HG03064 (cell line): ENCODE results near the gene TNIK.
"Not testable (repeated sequence)": the region's sequence is repeated elsewhere in the genome, so short reads cannot be mapped to it uniquely, and the experiment has no call there.

Experiments used
- ATAC-seq: cut with Tn5 transposase; IDR thresholded peaks from one replicate; pipeline ENCODE4 v1.9.1; 2021; ENCODE audit warnings: low read depth; ENCODE audit not compliant: unreplicated experiment

The TNIK gene

GRCh38 chr3:171241655-171242054, 218.6 kb downstream of the TNIK start:
- not testable (repeated sequence) for ATAC-seq

DNA sequence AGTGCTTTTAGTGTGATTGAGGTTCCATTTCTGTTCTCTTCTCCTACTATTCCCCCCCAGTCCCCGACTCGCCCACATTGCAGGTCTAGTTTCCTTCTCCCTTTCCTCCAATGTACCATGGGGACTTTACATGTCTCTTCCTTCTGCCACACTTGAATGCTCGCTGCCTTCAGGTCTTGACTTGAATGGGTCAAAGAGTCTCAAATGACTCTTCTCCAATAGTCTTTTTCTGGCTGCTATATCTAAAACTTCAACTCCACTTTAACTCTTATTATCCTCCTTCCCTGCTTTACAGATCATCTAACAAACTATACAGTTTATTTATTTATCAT, 219.7 kb downstream of the TNIK start:
- peak; percentile 66 for ATAC-seq

DNA sequence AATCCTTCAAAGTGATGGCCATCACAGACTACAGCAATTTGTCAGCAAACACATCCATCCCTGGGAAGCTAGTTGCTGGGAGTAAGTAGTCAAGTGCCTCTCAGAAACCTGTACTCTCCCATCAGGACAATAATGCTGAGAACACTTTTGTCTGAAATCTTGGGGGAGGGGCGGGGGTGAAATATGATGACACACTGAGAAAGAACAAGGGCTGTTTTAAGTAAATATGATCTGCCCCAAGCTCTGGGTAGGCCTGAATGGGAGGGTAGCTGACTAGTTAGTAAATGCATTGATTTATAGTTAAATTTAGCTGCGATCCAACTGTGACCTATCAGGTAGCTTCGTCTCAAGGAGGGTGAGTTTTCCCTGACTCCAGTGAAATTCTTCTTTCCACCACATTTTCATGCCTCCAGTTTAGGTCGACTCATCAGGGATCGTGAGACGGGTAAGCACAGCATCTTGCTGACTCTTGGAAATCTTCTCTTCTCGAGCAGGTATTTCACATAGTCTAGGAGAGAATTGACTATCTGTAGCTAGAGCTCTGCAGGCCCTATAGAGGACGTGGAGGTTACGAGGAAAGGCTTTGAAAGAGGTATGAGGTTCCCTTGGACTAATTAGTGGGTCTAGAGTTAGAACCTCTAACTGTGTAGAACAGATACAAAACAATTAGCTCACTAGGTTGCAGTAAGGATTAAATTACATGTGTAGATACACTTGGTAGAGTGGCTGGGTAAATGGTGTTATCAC, 220.3 kb downstream of the TNIK start:
- ATAC-seq, result no peak

DNA sequence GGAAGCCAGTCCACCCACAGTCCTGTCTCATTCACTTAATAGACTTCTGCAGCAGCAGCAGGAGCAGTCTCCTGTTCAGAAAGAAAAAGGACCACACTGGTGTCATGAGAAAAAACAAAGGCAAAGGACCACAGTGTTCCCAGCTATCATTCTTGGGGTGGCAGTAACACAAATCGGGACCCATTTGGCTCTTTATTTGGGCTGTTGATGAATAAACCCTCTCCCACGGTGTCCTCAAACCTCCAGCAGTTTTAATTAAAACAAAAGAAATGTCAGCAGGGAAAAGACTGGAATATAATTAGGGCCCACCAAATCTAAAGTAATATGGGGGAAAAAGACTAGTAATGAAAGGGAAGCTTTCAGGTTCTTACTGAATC, 223.2 kb downstream of the TNIK start:
- no peak for ATAC-seq

DNA sequence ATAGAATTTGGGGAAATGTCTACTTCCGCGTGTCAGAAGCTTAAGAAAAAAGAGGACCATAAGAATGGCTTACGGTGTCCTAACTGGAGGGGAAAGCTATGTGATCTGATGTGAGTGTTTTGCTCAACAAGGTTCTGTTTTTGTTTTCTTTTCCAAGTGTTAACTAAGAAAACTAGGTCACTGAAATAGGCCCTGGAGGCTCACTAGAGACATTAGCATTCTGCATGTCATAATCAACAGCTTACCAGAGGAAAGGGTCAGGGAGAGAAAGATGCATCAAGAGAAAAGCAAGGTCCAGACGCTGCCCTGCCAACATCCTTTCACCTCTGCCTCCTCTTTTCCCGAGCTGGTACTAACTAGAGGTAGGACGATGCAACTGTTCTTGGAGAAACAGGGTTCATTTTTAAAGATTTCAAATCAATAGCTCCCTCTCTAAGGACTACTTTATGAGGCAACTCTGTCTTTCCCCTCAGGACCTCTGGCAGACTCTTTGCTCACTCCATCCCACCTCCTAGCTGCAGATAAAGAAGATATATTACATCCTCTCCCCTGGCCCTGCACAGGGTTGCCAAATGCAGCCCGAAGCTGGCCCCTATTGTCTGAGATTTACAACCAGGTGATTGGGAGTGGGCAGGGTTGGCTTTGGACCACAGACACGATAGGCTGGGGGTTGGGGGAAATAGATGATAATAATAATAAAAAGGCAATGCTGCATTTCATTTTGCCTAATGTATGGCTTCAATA, 223.8 kb downstream of the TNIK start:
- no peak for ATAC-seq

GRCh38 chr3:171234298-171235010, 225.8 kb downstream of the TNIK start:
- no peak for ATAC-seq

DNA sequence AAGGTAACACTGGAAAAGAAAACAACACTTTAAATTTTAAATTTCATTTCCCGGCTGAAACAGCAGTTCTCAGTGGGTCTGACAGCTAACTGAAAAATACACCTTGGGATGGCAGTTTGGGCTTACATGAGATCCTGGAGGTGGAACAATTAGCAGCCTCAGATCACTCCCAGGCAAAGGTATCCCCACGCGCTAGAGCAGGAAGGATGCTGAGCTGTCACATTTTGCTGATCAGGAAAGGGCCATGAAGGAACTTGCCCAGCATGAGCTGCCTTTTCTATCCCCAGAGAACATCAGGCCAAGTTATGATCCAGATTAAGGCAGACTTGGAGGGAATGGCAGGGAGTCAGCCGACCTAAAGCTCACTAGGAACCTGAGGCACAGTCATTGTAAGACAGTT, 228.8 kb downstream of the TNIK start:
- no peak for ATAC-seq

DNA sequence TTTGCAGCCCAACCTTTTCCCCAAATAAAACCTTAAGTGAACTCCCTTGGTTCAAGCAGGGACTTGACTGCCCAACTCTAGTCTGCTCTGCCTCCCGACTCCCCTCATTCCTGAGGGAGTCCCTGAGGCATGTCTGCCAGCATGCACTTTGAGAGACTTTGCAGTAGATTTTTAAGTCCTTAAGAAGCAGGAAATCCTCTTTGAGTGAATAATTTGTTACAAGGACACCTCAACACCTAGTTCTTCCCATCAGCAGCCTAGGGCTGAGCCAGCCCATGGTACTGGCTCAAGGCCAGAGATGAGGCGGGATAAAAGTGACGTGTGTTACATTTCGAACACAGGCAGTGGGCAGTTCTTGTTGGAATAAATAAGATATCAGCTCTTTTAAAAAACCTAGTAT, 229.3 kb downstream of the TNIK start:
- ATAC-seq, result no peak

- no peak for ATAC-seq
Observed at GRCh38 chr3:171229173-171229572, 231.0 kb downstream of the TNIK start.

DNA sequence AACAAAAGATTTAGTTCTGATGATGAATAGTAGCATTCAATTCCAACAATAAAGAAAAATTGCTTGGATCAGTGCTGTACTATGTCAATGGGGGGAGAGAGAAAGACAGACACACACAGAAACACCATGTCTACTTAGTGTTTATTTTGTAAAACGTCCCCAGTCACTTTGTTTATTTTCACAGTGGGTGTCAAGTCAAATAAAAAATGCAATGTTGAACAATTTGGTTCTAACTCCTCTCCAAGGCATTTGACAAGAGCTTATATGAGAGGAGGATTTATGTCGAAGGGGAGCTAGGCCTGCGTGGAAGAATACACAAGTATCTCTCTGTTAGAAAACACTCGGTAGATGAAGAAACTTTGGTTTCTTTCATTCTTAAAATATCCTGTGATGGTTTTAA, 232.0 kb downstream of the TNIK start:
- no peak for ATAC-seq

- ATAC-seq, result no peak
Observed at GRCh38 chr3:171227828-171228227, 232.4 kb downstream of the TNIK start.

DNA sequence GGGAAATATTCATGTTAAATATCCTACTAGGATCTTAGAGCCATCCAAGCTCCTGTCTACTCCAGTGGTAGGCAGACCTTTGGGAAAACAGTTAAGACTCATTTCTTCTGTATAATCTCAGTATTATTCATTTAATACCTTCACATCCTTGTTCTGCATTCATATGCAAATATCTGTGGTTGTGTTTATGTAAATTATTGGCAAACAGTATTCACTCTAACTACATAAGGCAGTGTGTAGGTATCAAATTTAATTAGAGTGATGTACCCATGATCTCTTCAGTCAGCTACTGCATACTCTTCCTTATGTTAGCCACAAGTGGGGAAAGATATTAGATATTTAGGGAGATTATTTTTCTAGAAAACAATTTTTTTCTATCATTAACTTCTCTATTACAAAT, 232.8 kb downstream of the TNIK start:
- ATAC-seq, result no peak

DNA sequence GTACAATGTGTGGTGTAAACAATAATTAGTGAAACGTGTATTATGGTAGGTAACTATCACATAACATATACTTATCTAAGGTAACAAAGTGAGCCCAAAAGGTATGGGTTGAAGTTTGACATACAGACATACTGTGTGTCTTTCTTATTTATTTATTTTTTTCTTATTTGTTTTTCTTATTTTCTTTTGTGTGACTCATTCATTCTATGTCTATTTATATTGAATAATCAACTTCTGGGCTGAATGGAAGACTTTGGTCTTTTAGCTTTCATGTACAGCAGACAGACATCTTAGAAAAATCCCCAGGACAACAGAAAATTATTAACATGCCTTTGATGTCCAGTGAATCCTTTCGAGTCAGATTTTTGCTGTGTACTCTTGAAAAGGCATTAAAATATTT, 233.4 kb downstream of the TNIK start:
- no peak for ATAC-seq

DNA sequence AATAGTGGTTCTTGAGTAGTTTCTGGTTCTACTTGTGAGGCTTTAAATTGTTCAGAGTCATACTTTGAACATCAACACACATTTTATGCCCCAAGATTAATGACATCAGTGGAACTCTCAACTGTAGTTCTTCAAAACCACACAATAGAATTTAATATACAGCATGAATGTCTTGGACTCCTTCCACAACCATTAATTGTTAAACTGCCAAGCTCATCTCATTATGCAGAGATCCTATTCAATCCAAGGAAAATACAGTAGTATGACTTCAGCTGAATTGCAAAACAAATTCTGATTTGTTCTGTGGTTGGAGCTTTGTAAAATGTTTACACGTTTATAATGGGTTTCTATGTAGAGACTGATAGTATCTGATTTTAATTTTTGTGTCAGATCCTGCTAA, 234.5 kb downstream of the TNIK start:
- ATAC-seq, result no peak

GRCh38 chr3:171225165-171225564, 235.0 kb downstream of the TNIK start:
- ATAC-seq, result no peak

GRCh38 chr3:171223396-171223795, 236.8 kb downstream of the TNIK start:
- no peak for ATAC-seq

DNA sequence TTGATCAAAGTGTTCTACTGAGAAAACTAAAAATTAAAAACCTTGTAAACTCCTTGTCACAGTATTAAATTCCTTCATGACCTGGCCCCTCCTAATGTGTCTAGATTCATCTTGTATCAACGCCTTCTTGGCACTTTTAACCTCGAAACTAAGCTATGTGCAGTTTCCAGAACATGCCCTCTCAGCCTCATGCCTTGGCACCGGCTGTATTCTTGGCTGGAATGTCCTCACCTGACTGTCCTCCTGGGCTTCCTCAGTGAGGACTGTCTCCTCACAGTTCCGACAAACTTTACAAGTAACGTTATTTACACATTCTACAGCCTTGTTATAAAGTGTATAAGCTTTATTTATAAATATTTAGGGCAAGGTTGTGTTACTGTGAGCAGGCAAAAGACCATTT, 237.2 kb downstream of the TNIK start:
- ATAC-seq, result no peak

- no peak for ATAC-seq
Observed at GRCh38 chr3:171221597-171221996, 238.6 kb downstream of the TNIK start.

GRCh38 chr3:171221104-171221503, 239.1 kb downstream of the TNIK start:
- ATAC-seq, result no peak

DNA sequence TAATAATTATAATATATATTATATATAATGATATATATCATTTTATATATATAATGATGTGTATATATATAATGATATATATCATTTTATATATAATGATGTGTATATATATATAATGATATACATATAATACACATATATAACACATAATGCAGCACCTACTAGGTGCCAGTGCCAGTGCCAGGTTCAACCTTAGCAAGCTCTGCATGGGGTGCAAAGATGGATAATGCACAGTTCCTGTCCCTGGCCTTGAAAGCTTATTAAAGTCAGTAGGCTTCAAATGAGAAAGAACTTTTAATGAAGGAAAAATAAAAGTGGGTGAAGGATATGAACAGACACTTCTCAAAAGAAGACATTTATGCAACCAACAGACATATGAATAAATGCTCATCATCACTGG, 240.9 kb downstream of the TNIK start:
- ATAC-seq, result no peak

GRCh38 chr3:171218069-171218468, 242.1 kb downstream of the TNIK start:
- no peak for ATAC-seq

GRCh38 chr3:171213907-171214306, 246.3 kb downstream of the TNIK start:
- no peak for ATAC-seq
